HepG2 (cell line): ENCODE measurements around the gene FCN1. TPM values are rescaled to one million over a fixed set of nuclear protein-coding genes. Genes with fewer than 3 reads are reported as not detected.

Experiments used
- ISL2 ChIP-seq: sonication (generic); formaldehyde crosslinking; IDR thresholded peaks from 2 replicates; pipeline ENCODE4 v1.5.0; 2020; ENCODE audit warnings: missing genetic modification reagents
- PCBP1 ChIP-seq: fragments of 200-400 bp; formaldehyde crosslinking; IDR thresholded peaks from 2 replicates; pipeline ENCODE4 v1.6.1; 2017; ENCODE audit warnings: mild to moderate bottlenecking, low read depth, low read length, borderline replicate concordance
- PHF5A ChIP-seq: IDR thresholded peaks from one replicate; pipeline ENCODE4 v1.6.1; 2018; ENCODE audit warnings: low read depth, missing genetic modification reagents; ENCODE audit not compliant: unreplicated experiment
- RFX3 ChIP-seq: IDR thresholded peaks from 2 replicates; pipeline ENCODE4 v1.6.1; 2016; ENCODE audit warnings: missing biosample characterization, missing genetic modification reagents
- polyA plus RNA-seq, 8 experiments: library from polyadenylated mRNA; depleted of rRNA in 3 of 8; stranded (reverse) in 7 of 8; unstranded in 1 of 8; fragments of >200 nt; fragmentation: Illumina TruSeq in 4 of 8; extraction: Trizol in 4 of 8; gene quantifications; 2 replicates each; pipeline versions ENCODE4 v1.2.1 to v1.2.3, GENCODE V29; 2011 to 2016; ENCODE audit warnings: low read depth in 4 of 8, missing spikeins in 1 of 8, mixed read lengths in 1 of 8; ENCODE audit not compliant: insufficient read depth in 1 of 8
- total RNA-seq, 5 experiments: library from RNA; depleted of rRNA; stranded (reverse); fragments of >200 nt; fragmentation: Illumina TruSeq; extraction: Trizol; gene quantifications; 2 replicates each; pipeline ENCODE4 v1.2.3, GENCODE V29; 2016; ENCODE audit warnings: low read depth in 1 of 5
- TF ChIP-seq, protein P1 (sequence below): sonication (generic); formaldehyde crosslinking; IDR thresholded peaks from 2 replicates; pipeline ENCODE4 v1.4.0; 2020; ENCODE audit warnings: mild to moderate bottlenecking, missing genetic modification reagents
- TF ChIP-seq, protein P2 (sequence below): sonication (generic); formaldehyde crosslinking; IDR thresholded peaks from 2 replicates; pipeline ENCODE4 v1.8.0; 2022; ENCODE audit warnings: mild to moderate bottlenecking, missing genetic modification reagents
- TF ChIP-seq, protein P3 (sequence below): sonication (generic); formaldehyde crosslinking; IDR thresholded peaks from 2 replicates; pipeline ENCODE4 v1.5.1; 2020; ENCODE audit warnings: missing genetic modification reagents, mild to moderate bottlenecking, borderline replicate concordance
- TF ChIP-seq, protein P4 (sequence below): sonication (generic); formaldehyde crosslinking; IDR thresholded peaks from 2 replicates; pipeline ENCODE4 v1.5.0; 2020; ENCODE audit warnings: mild to moderate bottlenecking, missing genetic modification reagents
- TF ChIP-seq, protein P5 (sequence below): sonication (generic); formaldehyde crosslinking; IDR thresholded peaks from 2 replicates; pipeline ENCODE4 v1.4.0; 2020; ENCODE audit warnings: missing genetic modification reagents, borderline replicate concordance

The FCN1 gene
- total and polyA plus RNA-seq, 2 of the 13 experiments (the other 11 are each of a cell fraction or from before 2014, with no cell fraction given), result not detected

DNA sequence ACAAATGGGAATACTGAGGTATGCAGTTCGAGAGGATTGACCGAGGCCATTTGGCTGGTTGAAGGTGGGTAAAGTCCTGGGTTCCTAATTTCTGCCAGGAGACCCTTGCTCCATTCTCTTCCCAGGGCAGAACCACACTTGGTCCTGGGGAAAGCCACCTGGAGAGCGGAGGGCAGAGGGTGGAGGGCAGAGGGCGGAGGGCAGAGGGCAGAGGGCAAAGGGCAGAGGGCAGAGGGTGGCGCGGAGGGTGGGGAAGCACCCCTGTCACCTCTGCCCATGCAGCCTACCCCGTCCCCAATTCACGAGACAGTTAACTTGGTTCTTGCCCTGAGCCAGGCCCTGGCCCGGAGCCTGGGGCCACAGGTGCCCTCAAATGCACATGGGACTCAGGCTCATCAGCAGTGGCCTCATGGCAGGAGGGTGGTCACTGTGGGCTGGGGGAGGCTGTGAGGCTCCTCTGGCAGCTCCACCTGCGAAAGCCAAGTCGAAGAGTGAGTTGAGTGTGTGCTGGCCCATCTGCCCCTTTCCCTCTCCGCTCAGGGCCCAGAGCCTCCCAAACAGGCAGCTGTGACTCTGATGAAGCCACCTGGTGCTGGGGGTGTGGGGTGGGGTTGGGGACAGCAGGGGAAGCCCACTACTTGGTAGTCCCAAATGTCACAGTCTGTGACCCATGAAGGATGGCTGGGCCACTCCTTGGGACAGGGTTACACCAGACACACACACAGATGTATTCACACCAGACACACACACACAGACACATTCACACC lies 28.0 kb upstream of the FCN1 start (continued):
- TF ChIP-seq, protein P1, sequence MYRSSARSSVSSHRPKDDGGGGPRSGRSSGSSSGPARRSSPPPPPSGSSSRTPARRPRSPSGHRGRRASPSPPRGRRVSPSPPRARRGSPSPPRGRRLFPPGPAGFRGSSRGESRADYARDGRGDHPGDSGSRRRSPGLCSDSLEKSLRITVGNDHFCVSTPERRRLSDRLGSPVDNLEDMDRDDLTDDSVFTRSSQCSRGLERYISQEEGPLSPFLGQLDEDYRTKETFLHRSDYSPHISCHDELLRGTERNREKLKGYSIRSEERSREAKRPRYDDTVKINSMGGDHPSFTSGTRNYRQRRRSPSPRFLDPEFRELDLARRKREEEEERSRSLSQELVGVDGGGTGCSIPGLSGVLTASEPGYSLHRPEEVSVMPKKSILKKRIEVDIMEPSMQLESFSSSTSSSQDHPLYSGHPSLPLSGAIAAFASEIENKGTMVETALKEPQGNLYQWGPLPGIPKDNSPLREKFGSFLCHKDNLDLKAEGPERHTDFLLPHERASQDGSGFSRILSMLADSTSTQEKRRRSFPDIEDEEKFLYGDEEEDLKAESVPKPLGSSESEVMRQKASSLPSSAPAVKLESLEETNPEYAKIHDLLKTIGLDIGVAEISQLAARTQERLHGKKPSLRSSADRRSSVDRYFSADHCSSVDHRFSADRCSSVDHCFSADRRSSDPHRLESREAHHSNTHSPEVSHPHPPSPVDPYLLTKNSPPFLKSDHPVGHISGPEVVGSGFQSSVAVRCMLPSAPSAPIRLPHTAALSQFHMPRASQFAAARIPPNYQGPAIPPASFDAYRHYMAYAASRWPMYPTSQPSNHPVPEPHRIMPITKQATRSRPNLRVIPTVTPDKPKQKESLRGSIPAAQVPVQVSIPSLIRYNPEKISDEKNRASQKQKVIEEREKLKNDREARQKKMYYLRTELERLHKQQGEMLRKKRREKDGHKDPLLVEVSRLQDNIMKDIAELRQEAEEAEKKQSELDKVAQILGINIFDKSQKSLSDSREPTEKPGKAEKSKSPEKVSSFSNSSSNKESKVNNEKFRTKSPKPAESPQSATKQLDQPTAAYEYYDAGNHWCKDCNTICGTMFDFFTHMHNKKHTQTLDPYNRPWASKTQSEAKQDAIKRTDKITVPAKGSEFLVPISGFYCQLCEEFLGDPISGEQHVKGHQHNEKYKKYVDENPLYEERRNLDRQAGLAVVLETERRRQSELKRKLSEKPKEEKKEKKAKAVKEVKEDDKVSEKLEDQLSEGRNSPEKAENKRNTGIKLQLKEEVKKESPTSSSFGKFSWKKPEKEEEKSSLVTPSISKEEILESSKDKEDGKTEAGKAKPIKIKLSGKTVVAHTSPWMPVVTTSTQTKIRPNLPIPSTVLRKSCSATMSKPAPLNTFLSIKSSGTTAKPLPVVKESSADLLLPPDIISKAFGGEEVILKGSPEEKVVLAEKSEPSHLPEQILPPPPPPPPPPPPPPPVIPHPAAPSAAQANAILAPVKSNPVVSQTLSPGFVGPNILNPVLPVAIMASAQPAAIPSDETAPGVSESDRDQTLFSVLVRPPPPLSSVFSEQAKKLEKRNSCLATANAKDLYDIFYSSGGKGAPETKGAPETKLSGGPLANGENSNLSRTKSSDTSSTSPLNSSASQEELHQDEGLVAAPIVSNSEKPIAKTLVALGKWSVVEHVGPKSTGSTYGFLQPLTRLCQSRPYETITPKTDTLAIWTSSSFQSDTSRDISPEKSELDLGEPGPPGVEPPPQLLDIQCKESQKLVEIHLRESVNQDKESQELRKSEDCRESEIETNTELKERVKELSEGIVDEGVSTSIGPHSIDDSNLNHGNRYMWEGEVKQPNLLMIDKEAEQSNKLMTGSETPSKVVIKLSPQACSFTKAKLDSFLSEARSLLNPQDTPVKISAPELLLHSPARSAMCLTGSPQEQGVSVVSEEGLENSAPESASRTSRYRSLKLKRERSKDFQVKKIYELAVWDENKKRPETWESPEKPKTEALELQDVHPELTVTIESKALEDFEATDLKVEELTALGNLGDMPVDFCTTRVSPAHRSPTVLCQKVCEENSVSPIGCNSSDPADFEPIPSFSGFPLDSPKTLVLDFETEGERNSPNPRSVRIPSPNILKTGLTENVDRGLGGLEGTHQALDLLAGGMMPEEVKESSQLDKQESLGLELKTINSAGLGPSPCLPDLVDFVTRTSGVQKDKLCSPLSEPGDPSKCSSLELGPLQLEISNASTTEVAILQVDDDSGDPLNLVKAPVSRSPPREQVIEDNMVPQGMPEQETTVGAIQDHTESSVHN (CRISPR knock-in tag), result no peak
- TF ChIP-seq, protein P2, sequence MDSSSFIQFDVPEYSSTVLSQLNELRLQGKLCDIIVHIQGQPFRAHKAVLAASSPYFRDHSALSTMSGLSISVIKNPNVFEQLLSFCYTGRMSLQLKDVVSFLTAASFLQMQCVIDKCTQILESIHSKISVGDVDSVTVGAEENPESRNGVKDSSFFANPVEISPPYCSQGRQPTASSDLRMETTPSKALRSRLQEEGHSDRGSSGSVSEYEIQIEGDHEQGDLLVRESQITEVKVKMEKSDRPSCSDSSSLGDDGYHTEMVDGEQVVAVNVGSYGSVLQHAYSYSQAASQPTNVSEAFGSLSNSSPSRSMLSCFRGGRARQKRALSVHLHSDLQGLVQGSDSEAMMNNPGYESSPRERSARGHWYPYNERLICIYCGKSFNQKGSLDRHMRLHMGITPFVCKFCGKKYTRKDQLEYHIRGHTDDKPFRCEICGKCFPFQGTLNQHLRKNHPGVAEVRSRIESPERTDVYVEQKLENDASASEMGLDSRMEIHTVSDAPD (CRISPR knock-in tag), result no peak
- TF ChIP-seq PCBP1 (no peak), ISL2 (no peak), RFX3 (CRISPR knock-in tag) (no peak), PHF5A (no peak)
- TF ChIP-seq, protein P3, sequence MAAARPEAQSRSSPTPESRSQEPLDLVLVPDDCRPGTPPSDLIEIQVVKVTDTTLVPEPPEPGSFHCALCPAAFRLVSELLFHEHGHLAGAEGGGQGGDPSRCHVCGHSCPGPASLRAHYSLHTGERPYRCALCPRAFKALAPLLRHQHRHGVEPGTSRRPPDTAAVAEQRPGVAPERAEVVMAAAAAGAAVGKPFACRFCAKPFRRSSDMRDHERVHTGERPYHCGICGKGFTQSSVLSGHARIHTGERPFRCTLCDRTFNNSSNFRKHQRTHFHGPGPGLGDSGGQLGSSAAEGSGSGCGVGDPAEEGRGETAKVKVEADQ (CRISPR knock-in tag), result no peak
- TF ChIP-seq, protein P4, sequence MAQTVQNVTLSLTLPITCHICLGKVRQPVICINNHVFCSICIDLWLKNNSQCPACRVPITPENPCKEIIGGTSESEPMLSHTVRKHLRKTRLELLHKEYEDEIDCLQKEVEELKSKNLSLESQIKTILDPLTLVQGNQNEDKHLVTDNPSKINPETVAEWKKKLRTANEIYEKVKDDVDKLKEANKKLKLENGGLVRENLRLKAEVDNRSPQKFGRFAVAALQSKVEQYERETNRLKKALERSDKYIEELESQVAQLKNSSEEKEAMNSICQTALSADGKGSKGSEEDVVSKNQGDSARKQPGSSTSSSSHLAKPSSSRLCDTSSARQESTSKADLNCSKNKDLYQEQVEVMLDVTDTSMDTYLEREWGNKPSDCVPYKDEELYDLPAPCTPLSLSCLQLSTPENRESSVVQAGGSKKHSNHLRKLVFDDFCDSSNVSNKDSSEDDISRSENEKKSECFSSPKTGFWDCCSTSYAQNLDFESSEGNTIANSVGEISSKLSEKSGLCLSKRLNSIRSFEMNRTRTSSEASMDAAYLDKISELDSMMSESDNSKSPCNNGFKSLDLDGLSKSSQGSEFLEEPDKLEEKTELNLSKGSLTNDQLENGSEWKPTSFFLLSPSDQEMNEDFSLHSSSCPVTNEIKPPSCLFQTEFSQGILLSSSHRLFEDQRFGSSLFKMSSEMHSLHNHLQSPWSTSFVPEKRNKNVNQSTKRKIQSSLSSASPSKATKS, result no peak
- TF ChIP-seq, protein P5, sequence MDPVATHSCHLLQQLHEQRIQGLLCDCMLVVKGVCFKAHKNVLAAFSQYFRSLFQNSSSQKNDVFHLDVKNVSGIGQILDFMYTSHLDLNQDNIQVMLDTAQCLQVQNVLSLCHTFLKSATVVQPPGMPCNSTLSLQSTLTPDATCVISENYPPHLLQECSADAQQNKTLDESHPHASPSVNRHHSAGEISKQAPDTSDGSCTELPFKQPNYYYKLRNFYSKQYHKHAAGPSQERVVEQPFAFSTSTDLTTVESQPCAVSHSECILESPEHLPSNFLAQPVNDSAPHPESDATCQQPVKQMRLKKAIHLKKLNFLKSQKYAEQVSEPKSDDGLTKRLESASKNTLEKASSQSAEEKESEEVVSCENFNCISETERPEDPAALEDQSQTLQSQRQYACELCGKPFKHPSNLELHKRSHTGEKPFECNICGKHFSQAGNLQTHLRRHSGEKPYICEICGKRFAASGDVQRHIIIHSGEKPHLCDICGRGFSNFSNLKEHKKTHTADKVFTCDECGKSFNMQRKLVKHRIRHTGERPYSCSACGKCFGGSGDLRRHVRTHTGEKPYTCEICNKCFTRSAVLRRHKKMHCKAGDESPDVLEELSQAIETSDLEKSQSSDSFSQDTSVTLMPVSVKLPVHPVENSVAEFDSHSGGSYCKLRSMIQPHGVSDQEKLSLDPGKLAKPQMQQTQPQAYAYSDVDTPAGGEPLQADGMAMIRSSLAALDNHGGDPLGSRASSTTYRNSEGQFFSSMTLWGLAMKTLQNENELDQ, result no peak
